ENCODE results near the gene B3GAT1.

- TF ChIP-seq CTCF (IDR thresholded peaks at IDR 0.05) (no peak), POLR2AphosphoS5 (IDR thresholded peaks at IDR 0.05) (no peak)
Observed at GRCh38 chr11:134390706-134391569, 21.1 kb downstream of the B3GAT1 start.
